ENCODE data around the gene SMCO4. TPM values are rescaled to one million over a fixed set of nuclear protein-coding genes. Genes with fewer than 3 reads are reported as not detected.
A peak's percentile ranks its signal among the peaks of the same experiment; 100 is the strongest.

SMCO4 gene
- total RNA-seq, 4 donors from 2014 or later = 24.8 to 93.0 (median 40.2) TPM

- H3K27ac ChIP-seq = no peak overlapping the region
- TF ChIP-seq CTCF (IDR thresholded peaks at IDR 0.05) = no peak
- no peak for TF ChIP-seq POLR2A (IDR thresholded peaks at IDR 0.05)
- no peak overlapping the region for H3K4me3 ChIP-seq
Measured at GRCh38 chr11:93545566-93545965, 2.4 kb upstream of the SMCO4 start.

GRCh38 chr11:93542811-93543229 lies 371 bp downstream of the SMCO4 start:
- peaks cover 0 to 14% (median 7%) of the 10 kb centered on the region in 4 donors for H3K4me1 ChIP-seq

More at GRCh38 chr11:93545566-93545965, 2.4 kb upstream of the SMCO4 start:
- Histone ChIP-seq H3K4me1 (peaks cover 0 to 14% (median 7%) of the 10 kb centered on the region in 4 donors), H3K27me3 (no peaks in the 10 kb centered on the region), H3K36me3 (no peaks in the 10 kb centered on the region), H3K9me3 (no peaks in the 10 kb centered on the region)
- DNase-seq = no peak

GRCh38 chr11:93541884-93542810 lies 1.0 kb downstream of the SMCO4 start:
- H3K9me3 ChIP-seq = no peaks in the 10 kb centered on the region
- peak; percentile 58 to 80 (median 71) for DNase-seq
- no peaks in the 10 kb centered on the region for H3K36me3 ChIP-seq
- H3K27me3 ChIP-seq = no peaks in the 10 kb centered on the region
- TF ChIP-seq CTCF (IDR thresholded peaks at IDR 0.05) = peak in 1 of 6 experiments; percentile 4
- no peak for TF ChIP-seq POLR2A (IDR thresholded peaks at IDR 0.05)
- peak overlapping the region; percentile 81 to 91 (median 87) for H3K4me3 ChIP-seq
- peak overlapping the region; percentile 79 to 94 (median 80) for H3K27ac ChIP-seq
- H3K4me1 ChIP-seq = peaks cover 0 to 14% (median 7%) of the 10 kb centered on the region in 4 donors

More at GRCh38 chr11:93542811-93543229, 371 bp downstream of the SMCO4 start:
- H3K9me3 ChIP-seq = no peaks in the 10 kb centered on the region
- no peaks in the 10 kb centered on the region for H3K27me3 ChIP-seq
- no peaks in the 10 kb centered on the region for H3K36me3 ChIP-seq
- H3K27ac ChIP-seq = peak overlapping the region; percentile 79 to 94 (median 80)
- H3K4me3 ChIP-seq = peak overlapping the region; percentile 81 to 91 (median 87)
- TF ChIP-seq POLR2A (IDR thresholded peaks at IDR 0.05) (no peak), CTCF (IDR thresholded peaks at IDR 0.05) (no peak)
- no peak for DNase-seq

- Histone ChIP-seq H3K4me3 (no peak overlapping the region), H3K4me1 (peaks cover 0 to 14% (median 7%) of the 10 kb centered on the region in 4 donors), H3K27me3 (no peaks in the 10 kb centered on the region), H3K9me3 (no peaks in the 10 kb centered on the region), H3K36me3 (no peaks in the 10 kb centered on the region), H3K27ac (no peak overlapping the region)
- DNase-seq = no peak
- TF ChIP-seq POLR2A (IDR thresholded peaks at IDR 0.05) (no peak), CTCF (IDR thresholded peaks at IDR 0.05) (no peak)
Measured at GRCh38 chr11:93540896-93541553, 2.2 kb downstream of the SMCO4 start.

- no peaks in the 10 kb centered on the region for H3K36me3 ChIP-seq
- TF ChIP-seq POLR2A (IDR thresholded peaks at IDR 0.05) (no peak), CTCF (IDR thresholded peaks at IDR 0.05) (no peak)
- no peaks in the 10 kb centered on the region for H3K27me3 ChIP-seq
- H3K4me1 ChIP-seq = peaks cover 0 to 14% (median 7%) of the 10 kb centered on the region in 4 donors
- no peaks in the 10 kb centered on the region for H3K9me3 ChIP-seq
- no peak overlapping the region for H3K4me3 ChIP-seq
- H3K27ac ChIP-seq = no peak overlapping the region
- no peak for DNase-seq
Measured at GRCh38 chr11:93540337-93540736, 2.9 kb downstream of the SMCO4 start.

All from Peyer's patch (tissue), 4 donors.